GM12878 (cell line): ENCODE data around the gene GARIN5A. TPM values are rescaled to one million over a fixed set of nuclear protein-coding genes. Genes with fewer than 3 reads are reported as not detected.
A peak's percentile ranks its signal among the peaks of the same experiment; 100 is the strongest.

Experiments used
- CEBPB ChIP-seq, 2 experiments: fragments of 150-350 bp in 1 of 2; IDR thresholded peaks; 2 replicates each; pipeline ENCODE4 v1.6.1; 2012 to 2014; ENCODE audit warnings: low read depth in 2 of 2, low read length in 2 of 2, borderline replicate concordance in 1 of 2, inconsistent platforms in 1 of 2
- CEBPZ ChIP-seq: fragments of 150-350 bp; IDR thresholded peaks from 2 replicates; pipeline ENCODE4 v1.6.1; 2016; ENCODE audit warnings: low read depth, low read length
- CHD1 ChIP-seq: IDR thresholded peaks from 2 replicates; pipeline ENCODE4 v1.6.1; 2012; ENCODE audit warnings: low read depth, low read length, improper control_type of control experiment
- E4F1 ChIP-seq: fragments of 450-650 bp; IDR thresholded peaks from 2 replicates; pipeline ENCODE4 v1.6.1; 2018; ENCODE audit warnings: borderline replicate concordance, mild to moderate bottlenecking; ENCODE audit not compliant: partially characterized antibody
- FOXK2 ChIP-seq: fragments of 450-650 bp; IDR thresholded peaks from 2 replicates; pipeline ENCODE4 v1.6.1; 2017; ENCODE audit warnings: mild to moderate bottlenecking, moderate library complexity
- GATAD2B ChIP-seq: fragments of 450-650 bp; conservative IDR thresholded peaks from 2 replicates; pipeline ENCODE4 v1.6.1; 2017; ENCODE audit warnings: low read depth, mild to moderate bottlenecking, moderate library complexity
- HDGF ChIP-seq: fragments of 450-650 bp; IDR thresholded peaks from 2 replicates; pipeline ENCODE4 v1.6.1; 2016; ENCODE audit warnings: antibody characterized with exemption
- NBN ChIP-seq: fragments of 450-650 bp; IDR thresholded peaks from 2 replicates; pipeline ENCODE4 v1.6.1; 2016
- NFYA ChIP-seq: IDR thresholded peaks from 2 replicates; pipeline ENCODE4 v1.6.1; 2011; ENCODE audit warnings: low read depth, mild to moderate bottlenecking, low read length, improper control_type of control experiment, borderline replicate concordance
- NR2C2 ChIP-seq: IDR thresholded peaks from 2 replicates; pipeline ENCODE4 v1.6.1; 2011; ENCODE audit warnings: borderline replicate concordance, low read depth; ENCODE audit not compliant: control insufficient read depth, insufficient read length
- RELA ChIP-seq: fragments of 450-650 bp; IDR thresholded peaks from 2 replicates; pipeline ENCODE4 v1.8.0; 2014; ENCODE audit warnings: borderline replicate concordance; ENCODE audit not compliant: partially characterized antibody
- SPI1 ChIP-seq: IDR thresholded peaks from 2 replicates; pipeline ENCODE4 v1.6.1; 2011; ENCODE audit warnings: low read depth, mild to moderate bottlenecking, low read length, moderate library complexity, borderline replicate concordance; ENCODE audit not compliant: insufficient read depth
- SUPT20H ChIP-seq: IDR thresholded peaks from 2 replicates; pipeline ENCODE4 v1.6.1; 2011; ENCODE audit warnings: low read depth, mild to moderate bottlenecking, low read length, moderate library complexity, borderline replicate concordance; ENCODE audit not compliant: control insufficient read depth
- TARDBP ChIP-seq: IDR thresholded peaks from 2 replicates; pipeline ENCODE4 v1.6.1; 2016; ENCODE audit warnings: borderline replicate concordance
- TCF3 ChIP-seq: IDR thresholded peaks from 2 replicates; pipeline ENCODE4 v1.6.1; 2012; ENCODE audit warnings: low read depth, mild to moderate bottlenecking, low read length, borderline replicate concordance; ENCODE audit not compliant: insufficient read depth
- TCF7 ChIP-seq: IDR thresholded peaks from 2 replicates; pipeline ENCODE4 v1.6.1; 2014; ENCODE audit warnings: antibody characterized with exemption, borderline replicate concordance
- YY1 ChIP-seq: IDR thresholded peaks from 2 replicates; pipeline ENCODE4 v1.6.1; 2011; ENCODE audit warnings: low read depth, mild to moderate bottlenecking, low read length
- ZNF207 ChIP-seq: fragments of 450-650 bp; IDR thresholded peaks from 2 replicates; pipeline ENCODE4 v1.6.1; 2014; ENCODE audit warnings: antibody characterized with exemption, mild to moderate bottlenecking, borderline replicate concordance
- polyA plus RNA-seq, 11 experiments: library from polyadenylated mRNA; depleted of rRNA in 4 of 11; unstranded in 6 of 11; stranded (reverse) in 5 of 11; fragments of >200 nt; fragmentation: Nextera tagmentation in 4 of 11; fragmentation: Illumina TruSeq in 1 of 11; extraction: Ambion mirVana in 4 of 11; extraction: Trizol in 1 of 11; gene quantifications; 1 replicate in 1 of 11; 2 replicates in 10 of 11; pipeline versions ENCODE4 v1.2.1 to v1.2.3, GENCODE V29; 2011 to 2016; ENCODE audit warnings: inconsistent platforms in 2 of 11, missing spikeins in 2 of 11, low read depth in 1 of 11
- total RNA-seq, 4 experiments: library from RNA; depleted of rRNA in 3 of 4; stranded (reverse); fragments of >200 nt in 3 of 4; fragmentation: Illumina TruSeq in 1 of 4; extraction: Trizol in 1 of 4; gene quantifications; 2 replicates each; pipeline versions ENCODE4 v1.2.1 to v1.2.3, GENCODE V29; 2013 to 2021
- TF ChIP-seq, protein P1 (sequence below), 3 experiments: IDR thresholded peaks in 2 of 3; conservative IDR thresholded peaks in 1 of 3; 2 replicates each; pipeline ENCODE4 v1.5.1; 2011; ENCODE audit warnings: low read depth in 3 of 3, low read length in 3 of 3, mild to moderate bottlenecking in 3 of 3, control low read depth in 2 of 3, moderate library complexity in 2 of 3, inconsistent platforms in 1 of 3, mixed read lengths in 1 of 3; ENCODE audit not compliant: control insufficient read depth in 2 of 3, insufficient read depth in 1 of 3; ENCODE audit errors: extremely low read depth in 1 of 3
- TF ChIP-seq, protein P2 (sequence below): IDR thresholded peaks from 2 replicates; pipeline ENCODE4 v1.6.1; 2012; ENCODE audit warnings: low read depth, low read length, improper control_type of control experiment

GARIN5A gene
- total and polyA plus RNA-seq, 10 of the 15 experiments (the other 5 are each of a cell fraction or from before 2014, with no cell fraction given): 0.18 to 1.2 (median 0.24) TPM; not detected in 6

DNA sequence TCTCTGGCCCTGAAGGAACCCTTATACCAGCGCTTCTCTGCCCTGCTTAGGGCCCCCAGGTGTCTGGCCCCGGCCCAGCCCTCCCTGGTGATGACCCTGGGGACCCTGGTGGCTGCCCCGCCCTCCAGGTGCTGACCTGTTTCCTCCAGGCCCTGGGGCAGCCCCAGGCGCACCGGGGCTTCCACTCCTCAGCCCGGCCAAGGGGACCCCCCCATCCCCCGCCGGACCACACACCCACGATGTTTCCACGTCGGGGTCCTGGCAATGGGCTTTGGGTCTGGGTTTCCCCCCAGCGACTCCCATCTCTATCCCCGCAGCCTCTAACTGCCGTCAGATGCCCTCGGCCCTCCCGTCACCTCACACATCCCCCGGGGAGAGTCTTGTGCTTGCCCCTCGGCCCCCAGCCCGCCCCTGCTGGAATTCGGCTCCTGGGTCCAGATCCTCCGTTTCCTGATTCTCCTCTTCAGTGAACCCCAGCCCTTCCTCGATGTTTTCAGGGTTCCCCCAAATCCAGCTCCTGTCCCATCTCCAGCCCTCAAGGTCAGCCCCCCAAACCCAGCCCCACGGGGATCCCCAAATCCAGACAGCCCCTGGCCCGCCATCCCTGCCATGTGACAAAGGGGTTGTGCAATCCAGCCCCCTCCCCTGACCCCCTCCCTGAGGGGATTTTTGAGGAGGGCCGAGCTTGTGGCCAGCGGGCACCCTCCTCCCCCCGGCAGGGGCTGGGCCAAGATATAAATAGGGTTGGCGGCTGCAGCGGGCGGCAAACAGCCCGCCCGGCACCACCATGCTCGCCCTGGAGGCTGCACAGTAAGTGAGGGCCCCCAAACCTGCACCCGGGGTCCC lies 58.2 kb downstream of the GARIN5A start, which contains the start of gene SPIB (continued):
- TF ChIP-seq, protein P1, sequence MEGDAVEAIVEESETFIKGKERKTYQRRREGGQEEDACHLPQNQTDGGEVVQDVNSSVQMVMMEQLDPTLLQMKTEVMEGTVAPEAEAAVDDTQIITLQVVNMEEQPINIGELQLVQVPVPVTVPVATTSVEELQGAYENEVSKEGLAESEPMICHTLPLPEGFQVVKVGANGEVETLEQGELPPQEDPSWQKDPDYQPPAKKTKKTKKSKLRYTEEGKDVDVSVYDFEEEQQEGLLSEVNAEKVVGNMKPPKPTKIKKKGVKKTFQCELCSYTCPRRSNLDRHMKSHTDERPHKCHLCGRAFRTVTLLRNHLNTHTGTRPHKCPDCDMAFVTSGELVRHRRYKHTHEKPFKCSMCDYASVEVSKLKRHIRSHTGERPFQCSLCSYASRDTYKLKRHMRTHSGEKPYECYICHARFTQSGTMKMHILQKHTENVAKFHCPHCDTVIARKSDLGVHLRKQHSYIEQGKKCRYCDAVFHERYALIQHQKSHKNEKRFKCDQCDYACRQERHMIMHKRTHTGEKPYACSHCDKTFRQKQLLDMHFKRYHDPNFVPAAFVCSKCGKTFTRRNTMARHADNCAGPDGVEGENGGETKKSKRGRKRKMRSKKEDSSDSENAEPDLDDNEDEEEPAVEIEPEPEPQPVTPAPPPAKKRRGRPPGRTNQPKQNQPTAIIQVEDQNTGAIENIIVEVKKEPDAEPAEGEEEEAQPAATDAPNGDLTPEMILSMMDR (IDR thresholded peaks at IDR 0.05 in 2 of 3, conservative IDR thresholded peaks at IDR 0.05 in 1 of 3; ENCODE audit: control insufficient read depth in 2 of 3, extremely low read depth in 1 of 3, insufficient read depth in 1 of 3, low read depth in 3 of 3, low read length in 3 of 3): no peak
- TF ChIP-seq YY1: 0 out of 2 replicates have a peak, but pooled peaks have one; percentile 29
- TF ChIP-seq GATAD2B: peak; percentile 59; the same call in 1 of the 2 replicates
- TF ChIP-seq E4F1: no peak
- TF ChIP-seq TARDBP: no peak
- peak; percentile 59; the same call in 1 of the 2 replicates for TF ChIP-seq TCF3
- TF ChIP-seq TCF7: no peak
- TF ChIP-seq SPI1: no peak
- no peak for TF ChIP-seq FOXK2
- no peak for TF ChIP-seq NFYA
- TF ChIP-seq, protein P2, sequence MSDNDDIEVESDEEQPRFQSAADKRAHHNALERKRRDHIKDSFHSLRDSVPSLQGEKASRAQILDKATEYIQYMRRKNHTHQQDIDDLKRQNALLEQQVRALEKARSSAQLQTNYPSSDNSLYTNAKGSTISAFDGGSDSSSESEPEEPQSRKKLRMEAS: no peak
- TF ChIP-seq CEBPZ: no peak
- TF ChIP-seq HDGF: 0 out of 2 replicates have a peak, but pooled peaks have one; percentile 18
- peak; percentile 40 for TF ChIP-seq NBN
- TF ChIP-seq SUPT20H: no peak
- no peak for TF ChIP-seq CHD1
- no peak for TF ChIP-seq NR2C2
- TF ChIP-seq RELA: peak; percentile 44
- TF ChIP-seq CEBPB (IDR thresholded peaks at IDR 0.05; ENCODE audit: borderline replicate concordance in 1 of 2, low read depth in 2 of 2, low read length in 2 of 2): peak in 1 of 2 experiments; percentile 83; a peak in 1 of 4 replicates
- TF ChIP-seq ZNF207: no peak
